ENCODE data around the gene SPRY4.

The SPRY4 gene

DNA sequence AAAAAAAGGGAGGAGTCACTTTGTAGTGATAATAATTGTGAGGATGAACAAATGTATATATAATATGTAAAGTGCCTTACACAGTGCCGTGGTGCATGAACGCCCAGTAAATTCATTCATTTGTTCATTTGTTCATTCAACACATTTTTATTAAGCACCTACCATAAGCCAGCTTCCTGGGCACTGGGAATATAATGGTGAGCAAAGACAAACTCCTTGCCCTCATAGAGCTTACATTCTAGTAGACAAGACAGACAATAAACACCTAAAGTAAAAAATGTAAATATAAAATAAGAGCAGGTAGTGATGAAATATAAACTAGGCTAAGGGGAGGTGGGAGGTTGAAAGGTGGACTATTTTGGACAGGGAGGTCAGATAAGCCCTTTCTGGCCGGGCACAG is 32.0 kb downstream of the SPRY4 start:
- no peak overlapping the region for H3K27ac ChIP-seq (ENCODE audit: low read depth, low read length)
- H3K4me1 ChIP-seq (ENCODE audit: control insufficient read depth, insufficient read depth, low read length): peaks cover 42% of the 10 kb centered on the region
- H3K27me3 ChIP-seq (ENCODE audit: control insufficient read depth, insufficient read depth, low read length): no peaks in the 10 kb centered on the region
- H3K9ac ChIP-seq (ENCODE audit: low read depth, low read length): no peak overlapping the region
- no peaks in the 10 kb centered on the region for H3K9me3 ChIP-seq (ENCODE audit: control insufficient read depth, insufficient read depth, low read length)
- no peak overlapping the region for H3K4me3 ChIP-seq (ENCODE audit: low read depth, low read length)
- H3K36me3 ChIP-seq (ENCODE audit: control insufficient read depth, insufficient read depth, low read length): no peaks in the 10 kb centered on the region

DNA sequence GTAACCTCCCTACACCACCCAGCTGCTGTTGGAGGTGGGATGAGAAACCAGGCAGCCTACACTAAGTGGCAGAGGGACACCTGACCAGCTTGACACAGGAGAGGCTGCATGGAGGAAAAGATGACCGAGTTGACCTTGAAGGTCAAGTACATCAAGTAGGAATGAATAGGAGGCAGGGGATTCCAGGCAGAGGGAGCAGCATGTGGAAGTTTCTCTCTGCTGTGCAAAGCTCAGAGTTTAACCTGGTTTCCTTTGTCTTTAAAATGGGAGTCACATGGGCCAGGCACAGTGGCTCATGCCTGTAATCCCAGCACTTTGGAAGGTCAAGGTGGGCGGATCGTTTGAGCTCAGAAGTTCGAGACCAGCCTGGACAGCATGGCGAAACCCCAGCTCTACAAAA is 32.6 kb downstream of the SPRY4 start:
- H3K36me3 ChIP-seq (ENCODE audit: control insufficient read depth, insufficient read depth, low read length): no peaks in the 10 kb centered on the region
- H3K9me3 ChIP-seq (ENCODE audit: control insufficient read depth, insufficient read depth, low read length): no peaks in the 10 kb centered on the region
- H3K4me1 ChIP-seq (ENCODE audit: control insufficient read depth, insufficient read depth, low read length): peaks cover 45% of the 10 kb centered on the region
- no peak overlapping the region for H3K27ac ChIP-seq (ENCODE audit: low read depth, low read length)
- H3K4me3 ChIP-seq (ENCODE audit: low read depth, low read length): no peak overlapping the region
- no peaks in the 10 kb centered on the region for H3K27me3 ChIP-seq (ENCODE audit: control insufficient read depth, insufficient read depth, low read length)
- H3K9ac ChIP-seq (ENCODE audit: low read depth, low read length): no peak overlapping the region

DNA sequence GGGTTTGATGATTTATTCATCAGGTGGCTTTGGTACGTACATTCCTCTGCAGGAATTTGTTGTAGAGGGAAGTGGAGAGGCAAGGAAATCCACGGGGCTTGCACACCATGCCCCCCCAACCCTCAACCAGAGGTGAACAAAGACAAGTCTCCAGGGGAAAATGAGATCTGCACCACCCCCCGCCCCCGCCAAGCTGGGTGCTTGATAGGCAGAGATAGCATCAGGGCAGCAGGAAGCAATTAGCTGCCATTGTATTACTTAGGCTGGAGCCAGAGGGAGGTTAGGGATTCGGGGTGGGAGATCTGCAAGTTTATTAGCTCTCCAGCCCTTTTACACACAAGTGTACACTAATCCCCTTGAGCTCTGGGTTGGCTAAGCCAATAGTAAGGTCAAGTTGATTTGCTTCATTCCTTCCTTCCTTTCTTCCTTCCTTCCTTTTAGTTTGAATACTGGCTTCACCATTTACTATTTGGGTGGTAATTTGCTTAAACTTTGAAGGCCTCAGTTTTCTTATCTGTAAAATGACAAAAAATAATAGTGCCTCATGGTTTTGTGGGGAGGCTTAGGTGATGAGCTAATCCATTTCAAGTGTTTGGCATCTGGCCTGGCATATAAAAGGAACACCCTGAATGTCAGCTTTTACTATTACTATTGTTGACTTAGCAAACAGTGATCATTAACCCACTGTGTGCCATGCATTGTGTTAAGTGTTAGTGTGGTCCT is 34.1 kb downstream of the SPRY4 start:
- Histone ChIP-seq H3K4me3 (ENCODE audit: low read depth, low read length) (no peak overlapping the region), H3K27me3 (ENCODE audit: control insufficient read depth, insufficient read depth, low read length) (no peaks in the 10 kb centered on the region), H3K36me3 (ENCODE audit: control insufficient read depth, insufficient read depth, low read length) (no peaks in the 10 kb centered on the region), H3K9me3 (ENCODE audit: control insufficient read depth, insufficient read depth, low read length) (no peaks in the 10 kb centered on the region), H3K9ac (ENCODE audit: low read depth, low read length) (no peak overlapping the region), H3K4me1 (ENCODE audit: control insufficient read depth, insufficient read depth, low read length) (peaks cover 33% of the 10 kb centered on the region), H3K27ac (ENCODE audit: low read depth, low read length) (peak overlapping the region; percentile 21)

DNA sequence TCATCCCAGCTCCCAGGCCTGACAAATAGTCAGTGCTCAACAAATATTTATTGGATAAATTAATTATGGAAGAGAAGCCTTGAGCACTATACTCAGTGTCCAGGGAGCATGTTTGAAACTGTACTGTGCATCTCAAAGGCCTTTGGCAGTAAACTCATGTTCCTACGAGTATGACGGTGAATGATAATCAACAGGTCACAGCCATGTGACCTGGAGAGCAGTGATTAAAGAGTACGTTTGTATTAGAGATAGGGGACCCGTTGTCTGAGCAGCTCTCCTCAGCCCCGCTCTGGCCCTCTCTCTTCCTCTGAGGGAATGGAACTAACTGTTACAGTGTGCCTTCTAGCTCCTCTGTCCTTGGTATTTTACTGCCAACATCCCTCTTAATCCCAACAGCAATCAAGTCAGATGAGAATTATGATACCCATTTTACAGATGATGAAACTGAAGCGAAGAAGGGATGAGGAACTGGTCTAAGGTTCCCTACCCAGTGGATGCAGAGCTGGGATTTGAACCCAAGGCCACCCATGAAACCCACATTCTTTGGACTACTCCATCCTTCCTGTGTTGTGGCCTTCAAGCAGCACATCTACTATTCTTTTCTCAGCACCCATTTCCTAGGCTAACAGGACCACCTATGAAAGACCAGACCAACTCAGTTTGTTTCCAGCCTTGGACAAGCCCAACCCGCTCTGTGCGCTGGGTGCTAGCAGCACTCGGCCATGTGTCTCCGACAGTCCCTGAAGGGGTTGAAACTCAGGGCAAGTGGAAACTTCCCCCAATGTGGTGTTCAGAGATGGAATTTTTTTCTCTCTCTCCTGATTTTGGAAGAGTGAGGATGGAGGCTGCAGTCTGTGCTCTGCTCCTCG is 34.9 kb downstream of the SPRY4 start:
- H3K4me1 ChIP-seq (ENCODE audit: control insufficient read depth, insufficient read depth, low read length): peaks cover 25% of the 10 kb centered on the region
- no peak overlapping the region for H3K27ac ChIP-seq (ENCODE audit: low read depth, low read length)
- H3K27me3 ChIP-seq (ENCODE audit: control insufficient read depth, insufficient read depth, low read length): no peaks in the 10 kb centered on the region
- H3K9ac ChIP-seq (ENCODE audit: low read depth, low read length): no peak overlapping the region
- no peaks in the 10 kb centered on the region for H3K36me3 ChIP-seq (ENCODE audit: control insufficient read depth, insufficient read depth, low read length)
- no peak overlapping the region for H3K4me3 ChIP-seq (ENCODE audit: low read depth, low read length)
- no peaks in the 10 kb centered on the region for H3K9me3 ChIP-seq (ENCODE audit: control insufficient read depth, insufficient read depth, low read length)

DNA sequence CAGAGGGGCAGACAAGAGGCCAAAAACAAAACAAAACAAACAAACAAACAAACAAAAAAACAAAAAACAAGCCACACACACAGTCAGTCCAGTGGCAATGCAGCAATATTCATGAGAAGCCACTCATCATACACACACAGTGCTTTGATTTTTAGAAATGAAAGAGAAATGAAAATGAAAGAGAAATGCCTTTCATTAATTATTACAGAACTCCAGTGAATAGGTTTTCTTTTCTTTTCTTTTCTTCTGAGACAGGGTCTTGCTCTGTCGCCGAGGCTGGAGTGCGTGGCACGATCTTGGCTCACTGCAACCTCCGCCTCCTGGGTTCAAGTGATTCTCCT is 36.9 kb downstream of the SPRY4 start:
- no peak overlapping the region for H3K4me3 ChIP-seq (ENCODE audit: low read depth, low read length)
- no peak overlapping the region for H3K9ac ChIP-seq (ENCODE audit: low read depth, low read length)
- H3K27ac ChIP-seq (ENCODE audit: low read depth, low read length): no peak overlapping the region
- no peaks in the 10 kb centered on the region for H3K9me3 ChIP-seq (ENCODE audit: control insufficient read depth, insufficient read depth, low read length)
- no peaks in the 10 kb centered on the region for H3K27me3 ChIP-seq (ENCODE audit: control insufficient read depth, insufficient read depth, low read length)
- peaks cover 29% of the 10 kb centered on the region for H3K4me1 ChIP-seq (ENCODE audit: control insufficient read depth, insufficient read depth, low read length)
- no peaks in the 10 kb centered on the region for H3K36me3 ChIP-seq (ENCODE audit: control insufficient read depth, insufficient read depth, low read length)

DNA sequence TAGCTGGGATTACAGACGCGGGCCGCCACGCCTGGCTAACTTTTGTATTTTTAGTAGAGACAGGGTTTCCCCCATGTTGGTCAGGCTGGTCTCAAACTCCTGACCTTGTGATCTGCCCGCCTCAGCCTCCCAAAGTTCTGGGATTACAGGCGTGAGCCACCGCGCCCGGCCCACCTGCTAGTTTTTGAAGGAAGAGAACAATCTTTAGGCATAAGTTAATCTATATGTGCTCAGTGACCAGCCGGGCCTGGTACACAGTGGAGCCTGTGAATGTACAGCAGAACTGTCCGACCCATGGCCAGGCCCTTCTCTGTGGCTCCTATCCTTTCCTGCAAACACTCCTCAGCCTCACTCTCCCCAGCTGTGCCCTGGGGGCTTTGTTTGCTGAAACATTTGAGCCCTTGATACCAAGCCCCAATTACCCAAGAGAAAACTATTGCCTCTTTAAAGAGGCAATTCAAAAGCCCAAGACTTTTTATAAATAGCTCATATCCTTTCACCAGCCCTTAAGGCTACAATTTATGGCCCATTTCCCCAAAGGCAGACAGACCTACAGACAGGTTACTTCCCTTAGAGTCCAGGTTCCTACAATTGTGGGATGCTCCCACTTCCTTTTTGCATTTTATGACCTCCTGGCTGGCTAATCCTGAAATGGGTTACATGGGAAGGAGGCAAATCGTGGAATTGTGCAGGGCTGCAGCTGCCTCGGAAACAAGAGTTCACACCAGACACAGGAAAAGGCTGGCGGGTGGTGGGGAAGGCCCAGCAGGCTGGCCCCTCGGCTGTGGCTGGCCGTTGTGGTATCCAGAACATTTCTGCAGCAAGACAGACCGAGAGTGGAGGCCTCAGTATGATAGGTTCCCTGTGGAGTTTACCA is 37.5 kb downstream of the SPRY4 start:
- peak overlapping the region; percentile 56 for H3K27ac ChIP-seq (ENCODE audit: low read depth, low read length)
- H3K27me3 ChIP-seq (ENCODE audit: control insufficient read depth, insufficient read depth, low read length): no peaks in the 10 kb centered on the region
- peaks cover 28% of the 10 kb centered on the region for H3K4me1 ChIP-seq (ENCODE audit: control insufficient read depth, insufficient read depth, low read length)
- no peaks in the 10 kb centered on the region for H3K9me3 ChIP-seq (ENCODE audit: control insufficient read depth, insufficient read depth, low read length)
- no peak overlapping the region for H3K4me3 ChIP-seq (ENCODE audit: low read depth, low read length)
- no peak overlapping the region for H3K9ac ChIP-seq (ENCODE audit: low read depth, low read length)
- no peaks in the 10 kb centered on the region for H3K36me3 ChIP-seq (ENCODE audit: control insufficient read depth, insufficient read depth, low read length)

DNA sequence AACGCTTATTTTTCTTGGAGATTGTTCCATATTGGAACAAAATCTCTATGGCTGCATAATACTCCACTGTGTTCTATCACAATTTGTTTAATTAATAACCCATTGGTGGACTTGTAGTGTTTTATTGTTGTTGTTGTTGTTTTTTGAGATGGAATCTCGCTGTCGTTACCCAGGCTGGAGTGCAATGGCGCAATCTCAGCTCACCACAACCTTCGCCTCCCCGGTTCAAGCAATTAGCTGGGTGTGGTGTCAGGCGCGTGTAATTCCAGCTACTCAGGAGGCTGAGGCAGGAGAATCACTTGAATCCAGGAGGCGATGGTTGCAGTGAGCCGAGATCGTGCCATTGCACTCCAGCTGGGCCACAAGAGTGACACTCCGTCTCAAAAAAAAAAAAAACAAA is 38.7 kb downstream of the SPRY4 start:
- Histone ChIP-seq H3K9me3 (ENCODE audit: control insufficient read depth, insufficient read depth, low read length) (no peaks in the 10 kb centered on the region), H3K4me3 (ENCODE audit: low read depth, low read length) (no peak overlapping the region)

DNA sequence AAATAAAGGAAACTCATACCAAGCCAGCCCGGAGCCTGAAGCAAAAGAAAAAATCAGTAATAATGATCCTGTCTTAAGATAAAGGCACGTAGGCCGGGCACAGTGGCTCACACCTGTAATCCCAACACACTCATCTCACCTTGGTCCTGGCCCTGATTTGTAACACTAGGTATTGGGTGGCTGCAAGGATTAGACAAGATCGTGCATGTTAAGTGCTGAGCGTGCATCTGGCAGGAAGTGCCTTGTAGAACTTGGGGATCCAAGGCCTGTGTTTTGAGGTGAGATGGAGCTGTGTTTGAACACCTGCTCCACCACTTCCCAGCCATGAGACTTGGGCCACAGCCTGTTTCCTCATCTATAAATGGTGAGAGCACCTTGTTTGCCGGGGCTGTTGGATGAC is 41.5 kb downstream of the SPRY4 start:
- Histone ChIP-seq H3K9me3 (ENCODE audit: control insufficient read depth, insufficient read depth, low read length) (no peaks in the 10 kb centered on the region), H3K36me3 (ENCODE audit: control insufficient read depth, insufficient read depth, low read length) (no peaks in the 10 kb centered on the region), H3K4me3 (ENCODE audit: low read depth, low read length) (no peak overlapping the region), H3K4me1 (ENCODE audit: control insufficient read depth, insufficient read depth, low read length) (peaks cover 28% of the 10 kb centered on the region), H3K27me3 (ENCODE audit: control insufficient read depth, insufficient read depth, low read length) (no peaks in the 10 kb centered on the region), H3K27ac (ENCODE audit: low read depth, low read length) (no peak overlapping the region), H3K9ac (ENCODE audit: low read depth, low read length) (no peak overlapping the region)

More for the DNA sequence above, 38.7 kb downstream of the SPRY4 start:
- no peaks in the 10 kb centered on the region for H3K27me3 ChIP-seq (ENCODE audit: control insufficient read depth, insufficient read depth, low read length)
- no peak overlapping the region for H3K27ac ChIP-seq (ENCODE audit: low read depth, low read length)
- peaks cover 21% of the 10 kb centered on the region for H3K4me1 ChIP-seq (ENCODE audit: control insufficient read depth, insufficient read depth, low read length)
- H3K36me3 ChIP-seq (ENCODE audit: control insufficient read depth, insufficient read depth, low read length): no peaks in the 10 kb centered on the region
- no peak overlapping the region for H3K9ac ChIP-seq (ENCODE audit: low read depth, low read length)

DNA sequence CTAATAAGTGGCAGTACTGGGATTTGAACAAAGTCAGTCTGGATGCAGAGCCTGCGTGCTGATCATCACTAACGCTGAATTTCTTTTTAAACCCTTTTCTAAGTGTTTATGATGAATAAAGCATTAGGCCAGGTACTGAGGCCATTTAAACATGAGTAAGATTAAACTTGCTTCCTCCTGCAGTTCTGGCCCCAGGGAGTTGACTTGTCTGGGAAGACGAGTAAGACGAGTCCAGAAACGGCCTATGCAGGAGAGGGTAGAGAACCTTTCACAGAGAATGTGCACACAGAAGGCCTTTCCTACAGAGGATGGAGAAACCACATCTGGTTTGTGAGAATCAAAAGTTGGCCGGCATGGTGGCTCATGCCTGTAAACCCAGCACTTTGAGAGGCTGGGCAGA is 42.9 kb downstream of the SPRY4 start:
- H3K9ac ChIP-seq (ENCODE audit: low read depth, low read length): no peak overlapping the region
- no peaks in the 10 kb centered on the region for H3K27me3 ChIP-seq (ENCODE audit: control insufficient read depth, insufficient read depth, low read length)
- no peak overlapping the region for H3K4me3 ChIP-seq (ENCODE audit: low read depth, low read length)
- H3K4me1 ChIP-seq (ENCODE audit: control insufficient read depth, insufficient read depth, low read length): peaks cover 21% of the 10 kb centered on the region
- no peaks in the 10 kb centered on the region for H3K9me3 ChIP-seq (ENCODE audit: control insufficient read depth, insufficient read depth, low read length)
- H3K36me3 ChIP-seq (ENCODE audit: control insufficient read depth, insufficient read depth, low read length): no peaks in the 10 kb centered on the region
- H3K27ac ChIP-seq (ENCODE audit: low read depth, low read length): no peak overlapping the region

DNA sequence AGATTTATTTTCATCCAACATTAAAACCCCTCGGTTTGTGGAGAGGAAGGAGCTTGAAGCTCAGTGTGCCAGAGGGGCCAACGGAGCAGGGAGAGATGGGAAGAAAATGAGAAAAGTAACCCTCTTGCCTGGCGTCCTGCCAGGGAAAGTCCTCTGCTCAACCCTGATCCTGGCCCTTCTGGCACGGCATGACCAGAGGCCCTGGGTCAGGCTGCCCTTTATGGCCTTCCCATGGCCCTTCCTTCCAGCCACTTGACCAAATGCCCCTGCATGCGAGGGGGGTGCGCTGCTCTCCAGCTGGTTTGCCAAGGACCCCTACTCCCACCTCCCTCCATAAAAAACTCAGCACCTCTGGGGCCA is 43.8 kb downstream of the SPRY4 start:
- Histone ChIP-seq H3K9ac (ENCODE audit: low read depth, low read length) (no peak overlapping the region), H3K27me3 (ENCODE audit: control insufficient read depth, insufficient read depth, low read length) (no peaks in the 10 kb centered on the region), H3K27ac (ENCODE audit: low read depth, low read length) (peak overlapping the region; percentile 82), H3K36me3 (ENCODE audit: control insufficient read depth, insufficient read depth, low read length) (no peaks in the 10 kb centered on the region), H3K4me3 (ENCODE audit: low read depth, low read length) (no peak overlapping the region), H3K4me1 (ENCODE audit: control insufficient read depth, insufficient read depth, low read length) (peaks cover 21% of the 10 kb centered on the region), H3K9me3 (ENCODE audit: control insufficient read depth, insufficient read depth, low read length) (no peaks in the 10 kb centered on the region)

Data from HUES48 (cell line).